ENCODE data around the gene RELT. TPM values are rescaled to one million over a fixed set of nuclear protein-coding genes. Genes with fewer than 3 reads are reported as not detected.

The RELT gene
- total RNA-seq, 1 experiment from 2014 or later, result 13.8 TPM

DNA sequence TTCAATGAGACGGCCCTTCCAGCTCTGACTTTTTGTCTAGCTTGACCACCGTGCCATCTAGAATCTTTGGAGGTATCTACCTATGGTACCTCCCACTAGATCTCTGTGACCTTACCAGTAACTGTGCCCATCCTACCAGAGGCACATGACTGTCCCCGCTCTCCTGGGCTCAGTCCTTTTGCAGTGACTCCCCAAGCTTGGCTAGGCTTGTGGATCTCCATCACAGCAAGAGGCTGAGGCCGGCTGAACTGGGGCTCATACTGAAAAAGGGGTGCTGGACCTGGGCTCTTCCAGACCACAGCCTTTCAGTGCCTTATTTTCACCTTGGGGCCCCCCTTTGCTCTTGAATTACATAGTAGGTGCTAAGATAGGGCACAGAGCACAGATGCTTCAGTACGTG is 27.3 kb downstream of the RELT start:
- no peak for DNase-seq (ENCODE audit: low read depth, low spot score)
- ChIA-PET RAD21 (ENCODE audit: low non-redundant PET in 1 of 2, low total read pairs in 2 of 2, uncharacterized antibody in 2 of 2, unreplicated experiment in 2 of 2) (interaction anchor here (1.4 to 1.6 kb wide), 2 partner anchors 222 to 257 kb away, joined by 6 read pairs; no protein-coding TSS in a partner anchor), POLR2A (interaction anchor here (1.6 kb wide), 1 partner anchor 222 kb away, joined by 3 read pairs; no protein-coding TSS in a partner anchor), CTCF (interaction anchor here (0.8 to 1.4 kb wide), 3 partner anchors 10 to 257 kb away, joined by 4 to 8 read pairs (median 5); no protein-coding TSS in a partner anchor)
- ATAC-seq, result no peak
- Histone ChIP-seq H3K4me3 (replicated peaks in 1 of 2; ENCODE audit: low read depth in 1 of 2, low read length in 2 of 2) (no peak overlapping the region), H3K9ac (ENCODE audit: low read length) (no peak overlapping the region), H3K9me2 (ENCODE audit: insufficient read depth) (no peaks in the 10 kb centered on the region), H3K9me3 (ENCODE audit: control insufficient read depth in 1 of 2, insufficient read depth in 1 of 2, low read depth in 1 of 2, low read length in 2 of 2) (no peaks in the 10 kb centered on the region), H3K4me1 (ENCODE audit: control insufficient read depth in 1 of 2, insufficient read depth in 2 of 2, low read length in 2 of 2) (no peaks in the 10 kb centered on the region), H3K4me2 (ENCODE audit: low read length) (no peak overlapping the region), H3K79me2 (ENCODE audit: insufficient read depth, low read length) (no peaks in the 10 kb centered on the region), H3K27ac (ENCODE audit: low read depth, low read length) (no peak overlapping the region), H3K27me3 (ENCODE audit: insufficient read depth, low read length) (no peaks in the 10 kb centered on the region), H2AFZ (ENCODE audit: low read depth, low read length, poor library complexity, severe bottlenecking) (no peak overlapping the region), H3K36me3 (ENCODE audit: control insufficient read depth in 1 of 2, insufficient read depth in 2 of 2, low read length in 2 of 2) (no peaks in the 10 kb centered on the region), H4K20me1 (ENCODE audit: insufficient read depth) (no peaks in the 10 kb centered on the region)
- no TSS peak for BruUV-seq (replicated peaks)
- intact Hi-C loops (cut with micrococcal nuclease), result loop anchor here (2.0 kb wide), 1 partner anchor 527 kb away; no protein-coding TSS in a partner anchor
- TF ChIP-seq, protein P1, sequence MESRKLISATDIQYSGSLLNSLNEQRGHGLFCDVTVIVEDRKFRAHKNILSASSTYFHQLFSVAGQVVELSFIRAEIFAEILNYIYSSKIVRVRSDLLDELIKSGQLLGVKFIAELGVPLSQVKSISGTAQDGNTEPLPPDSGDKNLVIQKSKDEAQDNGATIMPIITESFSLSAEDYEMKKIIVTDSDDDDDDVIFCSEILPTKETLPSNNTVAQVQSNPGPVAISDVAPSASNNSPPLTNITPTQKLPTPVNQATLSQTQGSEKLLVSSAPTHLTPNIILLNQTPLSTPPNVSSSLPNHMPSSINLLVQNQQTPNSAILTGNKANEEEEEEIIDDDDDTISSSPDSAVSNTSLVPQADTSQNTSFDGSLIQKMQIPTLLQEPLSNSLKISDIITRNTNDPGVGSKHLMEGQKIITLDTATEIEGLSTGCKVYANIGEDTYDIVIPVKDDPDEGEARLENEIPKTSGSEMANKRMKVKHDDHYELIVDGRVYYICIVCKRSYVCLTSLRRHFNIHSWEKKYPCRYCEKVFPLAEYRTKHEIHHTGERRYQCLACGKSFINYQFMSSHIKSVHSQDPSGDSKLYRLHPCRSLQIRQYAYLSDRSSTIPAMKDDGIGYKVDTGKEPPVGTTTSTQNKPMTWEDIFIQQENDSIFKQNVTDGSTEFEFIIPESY (IDR thresholded peaks at IDR 0.05; ENCODE audit: extremely low read depth, insufficient replicate concordance, low read length), result no peak
- TF ChIP-seq, protein P2, sequence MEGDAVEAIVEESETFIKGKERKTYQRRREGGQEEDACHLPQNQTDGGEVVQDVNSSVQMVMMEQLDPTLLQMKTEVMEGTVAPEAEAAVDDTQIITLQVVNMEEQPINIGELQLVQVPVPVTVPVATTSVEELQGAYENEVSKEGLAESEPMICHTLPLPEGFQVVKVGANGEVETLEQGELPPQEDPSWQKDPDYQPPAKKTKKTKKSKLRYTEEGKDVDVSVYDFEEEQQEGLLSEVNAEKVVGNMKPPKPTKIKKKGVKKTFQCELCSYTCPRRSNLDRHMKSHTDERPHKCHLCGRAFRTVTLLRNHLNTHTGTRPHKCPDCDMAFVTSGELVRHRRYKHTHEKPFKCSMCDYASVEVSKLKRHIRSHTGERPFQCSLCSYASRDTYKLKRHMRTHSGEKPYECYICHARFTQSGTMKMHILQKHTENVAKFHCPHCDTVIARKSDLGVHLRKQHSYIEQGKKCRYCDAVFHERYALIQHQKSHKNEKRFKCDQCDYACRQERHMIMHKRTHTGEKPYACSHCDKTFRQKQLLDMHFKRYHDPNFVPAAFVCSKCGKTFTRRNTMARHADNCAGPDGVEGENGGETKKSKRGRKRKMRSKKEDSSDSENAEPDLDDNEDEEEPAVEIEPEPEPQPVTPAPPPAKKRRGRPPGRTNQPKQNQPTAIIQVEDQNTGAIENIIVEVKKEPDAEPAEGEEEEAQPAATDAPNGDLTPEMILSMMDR (IDR thresholded peaks at IDR 0.05 in 2 of 3, conservative IDR thresholded peaks at IDR 0.05 in 1 of 3; ENCODE audit: borderline replicate concordance in 1 of 3, insufficient read depth in 1 of 3, low read depth in 2 of 3, low read length in 2 of 3), result no peak
- no peak for TF ChIP-seq POLR2AphosphoS5 (IDR thresholded peaks at IDR 0.05; ENCODE audit: low read depth, low read length)
